GM12878 (cell line): ENCODE data around the gene EPAS1. TPM values are rescaled to one million over a fixed set of nuclear protein-coding genes. Genes with fewer than 3 reads are reported as not detected.

ENCODE experiments used
- ATAC-seq: fragments of 200-7000 bp; cut with Tn5 transposase; 3 replicates; pipeline ENCODE4 v1.9.1; 2020; ENCODE audit warnings: mild to moderate bottlenecking, moderate library complexity
- BruUV-seq: library from RNA; stranded (reverse); fragments of 400-500 nt; replicated peaks from 2 replicates; lab custom pipeline; 2021; lab: Mats Ljungman, UMichigan
- CTCF ChIA-PET: fragments of 300-600 bp; sonication (Branson Sonifier 250); formaldehyde crosslinking; extraction: SDS; loops from one replicate; lab custom pipeline; 2021; ENCODE audit warnings: inconsistent platforms; lab: Yijun Ruan, JAX
- POLR2A ChIA-PET: fragments of 350-600 bp; formaldehyde crosslinking; extraction: SDS; loops from one replicate; lab custom pipeline; 2021; ENCODE audit warnings: inconsistent platforms; lab: Charles Lee
- RAD21 ChIA-PET: fragments of 300-600 bp; sonication (Branson Sonifier 250); formaldehyde crosslinking; loops from one replicate; lab custom pipeline; 2023; ENCODE audit warnings: antibody characterized with exemption; ENCODE audit not compliant: unreplicated experiment; lab: Charles Lee
- SMC1A ChIA-PET: fragments of 300-600 bp; sonication (Branson Sonifier 250); formaldehyde crosslinking; loops from one replicate; lab custom pipeline; 2023; ENCODE audit not compliant: unreplicated experiment, uncharacterized antibody; lab: Charles Lee
- DNase-seq: peaks from one replicate; pipeline ENCODE4 v3.0.0-alpha.2; 2011; ENCODE audit warnings: low read depth, low spot score
- FAIRE-seq: peaks from 3 replicates; lab custom pipeline; 2011; peaks lifted over from hg19 to GRCh38; lab: Jason Lieb, UNC
- H2AFZ ChIP-seq: 2 replicates; pipeline ENCODE4 v1.6.0; 2011; ENCODE audit warnings: low read depth, low read length, control low read depth; ENCODE audit not compliant: control insufficient read depth
- H3K27ac ChIP-seq: 2 replicates; pipeline ENCODE4 v1.5.1; 2011; ENCODE audit warnings: control low read depth; ENCODE audit not compliant: control insufficient read depth, insufficient read depth
- H3K27me3 ChIP-seq, 2 experiments: replicated peaks in 1 of 2; 2 replicates each; pipeline versions ENCODE4 v1.6.0 to v1.6.1; 2011; ENCODE audit warnings: low read length in 1 of 2; ENCODE audit not compliant: control insufficient read depth in 2 of 2, insufficient read depth in 2 of 2
- H3K36me3 ChIP-seq, 2 experiments: 2 replicates each; pipeline ENCODE4 v1.5.1; 2011; ENCODE audit warnings: low read length in 1 of 2; ENCODE audit not compliant: control insufficient read depth in 2 of 2, insufficient read depth in 2 of 2
- H3K4me1 ChIP-seq: 2 replicates; pipeline ENCODE4 v1.6.1; 2011; ENCODE audit warnings: mild to moderate bottlenecking, low read length, moderate library complexity, mixed read lengths; ENCODE audit not compliant: control insufficient read depth, insufficient read depth
- H3K4me2 ChIP-seq: 2 replicates; pipeline ENCODE4 v1.6.0; 2011; ENCODE audit warnings: control low read depth; ENCODE audit not compliant: control insufficient read depth, insufficient read depth
- H3K4me3 ChIP-seq: fragments of 200-600 bp; sonication (generic); 2 replicates; pipeline ENCODE4 v1.5.1; 2016
- H3K79me2 ChIP-seq: 2 replicates; pipeline ENCODE4 v1.6.0; 2011; ENCODE audit warnings: low read length; ENCODE audit not compliant: control insufficient read depth, insufficient read depth
- H3K9ac ChIP-seq: 2 replicates; pipeline ENCODE4 v1.8.0; 2011; ENCODE audit warnings: low read length, control low read depth, mixed read lengths; ENCODE audit not compliant: control insufficient read depth, insufficient read depth
- H3K9me3 ChIP-seq: replicated peaks from 3 replicates; pipeline ENCODE4 v1.5.1; 2011; ENCODE audit warnings: mild to moderate bottlenecking, low read length; ENCODE audit not compliant: control insufficient read depth, insufficient read depth
- H4K20me1 ChIP-seq: 2 replicates; pipeline ENCODE4 v1.6.0; 2011; ENCODE audit not compliant: control insufficient read depth, insufficient read depth
- BACH1 ChIP-seq: fragments of 450-650 bp; IDR thresholded peaks from 2 replicates; pipeline ENCODE4 v1.6.1; 2017; ENCODE audit warnings: mild to moderate bottlenecking, borderline replicate concordance
- BHLHE40 ChIP-seq, 2 experiments: fragments of 450-650 bp in 1 of 2; IDR thresholded peaks; 2 replicates each; pipeline ENCODE4 v1.6.1; 2011 to 2017; ENCODE audit warnings: low read depth in 2 of 2, borderline replicate concordance in 1 of 2, improper control_type of control experiment in 1 of 2, low read length in 1 of 2, mild to moderate bottlenecking in 1 of 2
- EP300 ChIP-seq, 2 experiments: fragments of 150-350 bp in 1 of 2; IDR thresholded peaks; 2 replicates each; pipeline ENCODE4 v1.6.1; 2011 to 2012; ENCODE audit warnings: low read depth in 2 of 2, low read length in 2 of 2, borderline replicate concordance in 1 of 2, improper control_type of control experiment in 1 of 2, inconsistent platforms in 1 of 2; ENCODE audit not compliant: control insufficient read depth in 1 of 2
- HCFC1 ChIP-seq: fragments of 150-350 bp; IDR thresholded peaks from 2 replicates; pipeline ENCODE4 v1.6.1; 2014; ENCODE audit warnings: low read length
- IKZF1 ChIP-seq: fragments of 450-650 bp; conservative IDR thresholded peaks from 2 replicates; pipeline ENCODE4 v1.6.1; 2017; ENCODE audit warnings: antibody characterized with exemption, mild to moderate bottlenecking
- KDM1A ChIP-seq: fragments of 200-600 bp; sonication (generic); IDR thresholded peaks from 2 replicates; pipeline ENCODE4 v1.6.1; 2016; ENCODE audit warnings: borderline replicate concordance
- MTA3 ChIP-seq: IDR thresholded peaks from 2 replicates; pipeline ENCODE4 v1.6.1; 2012; ENCODE audit warnings: low read length, inconsistent platforms, borderline replicate concordance
- NFXL1 ChIP-seq: fragments of 450-650 bp; IDR thresholded peaks from 2 replicates; pipeline ENCODE4 v1.6.1; 2017; ENCODE audit warnings: antibody characterized with exemption, mild to moderate bottlenecking, borderline replicate concordance
- NFYB ChIP-seq: IDR thresholded peaks from 2 replicates; pipeline ENCODE4 v1.6.1; 2011; ENCODE audit warnings: low read depth, mild to moderate bottlenecking, low read length, improper control_type of control experiment, moderate library complexity; ENCODE audit not compliant: insufficient read depth
- TCF3 ChIP-seq: IDR thresholded peaks from 2 replicates; pipeline ENCODE4 v1.6.1; 2012; ENCODE audit warnings: low read depth, mild to moderate bottlenecking, low read length, borderline replicate concordance; ENCODE audit not compliant: insufficient read depth
- TCF7 ChIP-seq: IDR thresholded peaks from 2 replicates; pipeline ENCODE4 v1.6.1; 2014; ENCODE audit warnings: antibody characterized with exemption, borderline replicate concordance
- WGBS: methylation state at CpG from one replicate; pipeline ENCODE4 v1.1.6; 2016; ENCODE audit warnings: low lambda C conversion rate; ENCODE audit not compliant: insufficient replicate concordance, insufficient coverage; ENCODE audit errors: missing lambda C conversion rate; 5-methylcytosine and 5-hydroxymethylcytosine counted together
- in situ Hi-C: fragments of 300-500 bp; cut with MboI; formaldehyde crosslinking; loops from 9 replicates; pipeline ENCODE4 v1.14.3; 2018; ENCODE audit warnings: mixed read lengths
- intact Hi-C: fragments of 100-400 bp; cut with micrococcal nuclease; formaldehyde crosslinking; loops from one replicate; pipeline ENCODE4 v1.14.2; 2022; ENCODE audit not compliant: unreplicated experiment
- polyA plus RNA-seq, 11 experiments: library from polyadenylated mRNA; depleted of rRNA in 4 of 11; unstranded in 6 of 11; stranded (reverse) in 5 of 11; fragments of >200 nt; fragmentation: Nextera tagmentation in 4 of 11; fragmentation: Illumina TruSeq in 1 of 11; extraction: Ambion mirVana in 4 of 11; extraction: Trizol in 1 of 11; gene quantifications; 1 replicate in 1 of 11; 2 replicates in 10 of 11; pipeline versions ENCODE4 v1.2.1 to v1.2.3, GENCODE V29; 2011 to 2016; ENCODE audit warnings: inconsistent platforms in 2 of 11, missing spikeins in 2 of 11, low read depth in 1 of 11
- total RNA-seq, 4 experiments: library from RNA; depleted of rRNA in 3 of 4; stranded (reverse); fragments of >200 nt in 3 of 4; fragmentation: Illumina TruSeq in 1 of 4; extraction: Trizol in 1 of 4; gene quantifications; 2 replicates each; pipeline versions ENCODE4 v1.2.1 to v1.2.3, GENCODE V29; 2013 to 2021

The EPAS1 gene
- total and polyA plus RNA-seq, 10 of the 15 experiments (the other 5 are each of a cell fraction or from before 2014, with no cell fraction given), result 0.11 to 22.0 (median 1.3) TPM; not detected in 1

GRCh38 chr2:46387886-46388515 is 90.8 kb downstream of the EPAS1 start:
- ChIA-PET CTCF (no interaction called here), POLR2A (no interaction called here), RAD21 (no interaction called here), SMC1A (no interaction called here)
- FAIRE-seq (no peak), DNase-seq (no peak), ATAC-seq (no peak)
- Histone ChIP-seq H3K4me2 (no peak overlapping the region), H2AFZ (no peak overlapping the region), H3K27me3 (peaks cover 0 to 4% of the 10 kb centered on the region in 2 experiments; a peak in 2 of 4 replicates), H3K4me3 (no peak overlapping the region), H4K20me1 (no peaks in the 10 kb centered on the region), H3K4me1 (no peaks in the 10 kb centered on the region), H3K9me3 (no peaks in the 10 kb centered on the region), H3K9ac (no peak overlapping the region), H3K79me2 (no peaks in the 10 kb centered on the region), H3K36me3 (no peaks in the 10 kb centered on the region), H3K27ac (no peak overlapping the region)
- BruUV-seq, result no TSS peak
- in situ Hi-C loops (no loop called here), intact Hi-C loops (no loop called here)
- TF ChIP-seq IKZF1 (no peak), BHLHE40 (IDR thresholded peaks at IDR 0.05; ENCODE audit: borderline replicate concordance in 1 of 2, low read depth in 2 of 2, low read length in 1 of 2) (no peak), EP300 (IDR thresholded peaks at IDR 0.05; ENCODE audit: borderline replicate concordance in 1 of 2, control insufficient read depth in 1 of 2, low read depth in 2 of 2, low read length in 2 of 2) (no peak), MTA3 (no peak), NFYB (no peak), HCFC1 (no peak), NFXL1 (no peak), TCF3 (no peak), BACH1 (no peak), TCF7 (no peak), KDM1A (no peak)
- 35% methylated on average over 5 of the region's 5 CpGs for WGBS
